Mucosa of stomach (tissue), 1 donor: Measurements from ENCODE around the gene CSNK2A2.

Experiments
- H3K27me3 ChIP-seq: one replicate; pipeline ENCODE4 v1.7.0; 2013; ENCODE audit warnings: mild to moderate bottlenecking, low read length; ENCODE audit not compliant: control insufficient read depth, insufficient read depth
- H3K36me3 ChIP-seq: one replicate; pipeline ENCODE4 v1.7.0; 2013; ENCODE audit warnings: low read length; ENCODE audit not compliant: control insufficient read depth, insufficient read depth
- H3K4me1 ChIP-seq: one replicate; pipeline ENCODE4 v1.7.0; 2013; ENCODE audit warnings: mild to moderate bottlenecking, low read length; ENCODE audit not compliant: control insufficient read depth, insufficient read depth
- H3K4me3 ChIP-seq: one replicate; pipeline ENCODE4 v1.7.0; 2013; ENCODE audit warnings: low read length
- H3K9ac ChIP-seq: one replicate; pipeline ENCODE4 v1.7.0; 2013; ENCODE audit warnings: mild to moderate bottlenecking, low read length, moderate library complexity
- H3K9me3 ChIP-seq: one replicate; pipeline ENCODE4 v1.7.0; 2013; ENCODE audit warnings: mild to moderate bottlenecking, low read length, moderate library complexity; ENCODE audit not compliant: control insufficient read depth
- donor health status: Pancreatic carcinoma.

The CSNK2A2 gene

GRCh38 chr16:58157239-58157638 lies 40.7 kb downstream of the CSNK2A2 start:
- Histone ChIP-seq H3K4me3 (no peak overlapping the region), H3K9ac (no peak overlapping the region), H3K4me1 (peaks cover 2% of the 10 kb centered on the region), H3K27me3 (no peaks in the 10 kb centered on the region), H3K36me3 (no peaks in the 10 kb centered on the region), H3K9me3 (no peaks in the 10 kb centered on the region)

DNA sequence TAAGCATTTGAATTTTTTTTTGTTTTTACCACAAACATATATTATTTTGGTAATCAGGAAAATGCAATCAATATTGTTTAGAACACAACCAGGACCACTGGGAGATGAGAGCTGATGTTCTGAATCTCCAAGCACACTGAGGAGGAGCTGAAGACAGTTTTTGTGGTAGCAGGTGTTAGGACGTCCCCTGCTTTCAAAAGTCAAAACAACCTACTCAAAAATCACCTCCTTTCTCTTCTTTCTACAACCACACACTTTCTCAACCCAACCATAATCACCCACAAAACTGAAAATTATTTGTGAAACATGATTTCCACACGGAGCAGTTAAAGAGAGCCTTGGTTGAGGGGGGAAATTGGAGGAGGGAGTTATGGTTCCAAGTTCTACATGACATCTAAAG lies 42.1 kb downstream of the CSNK2A2 start:
- Histone ChIP-seq H3K27me3 (no peaks in the 10 kb centered on the region), H3K36me3 (no peaks in the 10 kb centered on the region), H3K4me3 (no peak overlapping the region), H3K9ac (no peak overlapping the region), H3K4me1 (peaks cover 5% of the 10 kb centered on the region), H3K9me3 (no peaks in the 10 kb centered on the region)

GRCh38 chr16:58154345-58154744 lies 43.6 kb downstream of the CSNK2A2 start:
- Histone ChIP-seq H3K9me3 (no peaks in the 10 kb centered on the region), H3K4me3 (no peak overlapping the region), H3K36me3 (no peaks in the 10 kb centered on the region)

DNA sequence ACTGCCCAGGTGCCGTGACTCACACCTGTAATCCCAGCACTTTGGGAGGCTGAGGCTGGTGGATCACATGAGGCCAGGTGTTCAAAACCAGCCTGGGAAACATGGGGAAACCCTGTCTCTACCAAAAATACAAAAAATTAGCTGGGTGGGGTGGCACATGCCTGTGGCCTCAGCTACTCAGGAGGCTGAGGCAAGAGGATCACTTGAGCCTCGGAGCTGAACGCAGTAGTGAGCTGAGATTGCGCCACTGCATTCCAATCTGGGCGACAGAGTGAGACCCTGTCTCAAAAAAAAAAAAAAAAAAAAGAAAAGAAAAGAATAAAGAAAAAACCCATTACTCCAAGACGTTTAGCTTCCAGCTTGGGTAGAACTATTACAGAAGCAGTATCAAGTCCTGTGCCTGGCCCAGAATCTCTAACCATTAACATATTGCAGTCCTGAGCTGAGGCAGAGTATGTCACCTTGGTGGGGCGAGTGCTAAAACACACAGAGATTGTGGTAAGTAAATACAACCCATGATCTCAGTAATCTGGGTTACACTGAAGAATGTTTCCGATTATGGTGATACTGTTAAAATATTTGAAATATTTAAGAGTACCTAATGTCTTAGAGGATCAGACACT lies 45.5 kb downstream of the CSNK2A2 start:
- Histone ChIP-seq H3K4me3 (no peak overlapping the region), H3K36me3 (no peaks in the 10 kb centered on the region), H3K27me3 (no peaks in the 10 kb centered on the region), H3K9ac (no peak overlapping the region), H3K9me3 (no peaks in the 10 kb centered on the region), H3K4me1 (peaks cover 5% of the 10 kb centered on the region)

More at GRCh38 chr16:58154345-58154744, 43.6 kb downstream of the CSNK2A2 start:
- Histone ChIP-seq H3K9ac (no peak overlapping the region), H3K27me3 (no peaks in the 10 kb centered on the region), H3K4me1 (peaks cover 5% of the 10 kb centered on the region)

GRCh38 chr16:58148526-58148925 lies 49.4 kb downstream of the CSNK2A2 start:
- Histone ChIP-seq H3K4me1 (peaks cover 5% of the 10 kb centered on the region), H3K36me3 (no peaks in the 10 kb centered on the region), H3K9me3 (no peaks in the 10 kb centered on the region), H3K4me3 (no peak overlapping the region), H3K9ac (no peak overlapping the region), H3K27me3 (no peaks in the 10 kb centered on the region)

DNA sequence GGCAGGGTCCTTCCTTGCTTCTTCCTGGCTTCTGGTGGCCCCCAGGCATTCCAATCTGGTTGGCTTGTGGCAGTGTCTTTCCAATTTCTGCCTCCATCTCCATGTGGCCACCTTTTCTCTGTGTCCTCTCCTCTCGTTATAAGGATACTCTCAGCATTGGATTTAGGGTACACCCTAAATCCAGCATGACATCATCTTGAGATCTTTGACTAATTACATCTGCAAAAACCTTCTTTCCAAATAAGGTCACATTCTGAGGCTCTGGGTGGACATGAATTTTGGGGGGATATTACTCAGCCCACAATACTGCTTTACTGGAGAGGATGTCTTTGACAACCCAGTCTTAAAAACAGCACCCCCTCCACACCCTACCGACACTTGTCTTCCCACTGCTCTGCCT lies 49.8 kb downstream of the CSNK2A2 start:
- no peaks in the 10 kb centered on the region for H3K27me3 ChIP-seq

DNA sequence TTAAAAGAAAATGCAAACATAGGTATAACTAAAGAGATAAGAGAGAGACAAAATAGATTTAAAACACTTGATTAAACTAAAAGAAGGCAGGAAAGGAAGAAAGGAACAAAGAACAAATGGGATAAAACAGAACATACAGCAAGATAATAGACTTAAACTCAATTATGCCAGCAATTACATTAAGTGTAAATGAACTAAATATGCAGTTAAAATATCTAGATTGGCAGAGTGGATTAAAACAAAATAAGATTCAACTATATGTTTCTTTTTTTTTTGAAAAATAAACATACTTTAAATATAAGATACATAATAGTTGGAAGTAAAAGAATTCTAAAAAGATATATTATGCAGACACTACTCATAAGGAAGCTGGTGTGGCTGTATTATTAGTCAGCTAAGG lies 59.1 kb downstream of the CSNK2A2 start:
- no peaks in the 10 kb centered on the region for H3K27me3 ChIP-seq
- no peaks in the 10 kb centered on the region for H3K9me3 ChIP-seq
- H3K4me3 ChIP-seq: no peak overlapping the region
- no peak overlapping the region for H3K9ac ChIP-seq
- H3K4me1 ChIP-seq: no peaks in the 10 kb centered on the region
- H3K36me3 ChIP-seq: no peaks in the 10 kb centered on the region

More for the DNA sequence above, 49.8 kb downstream of the CSNK2A2 start:
- no peaks in the 10 kb centered on the region for H3K36me3 ChIP-seq
- H3K4me3 ChIP-seq: no peak overlapping the region
- peaks cover 5% of the 10 kb centered on the region for H3K4me1 ChIP-seq
- no peaks in the 10 kb centered on the region for H3K9me3 ChIP-seq
- H3K9ac ChIP-seq: no peak overlapping the region

DNA sequence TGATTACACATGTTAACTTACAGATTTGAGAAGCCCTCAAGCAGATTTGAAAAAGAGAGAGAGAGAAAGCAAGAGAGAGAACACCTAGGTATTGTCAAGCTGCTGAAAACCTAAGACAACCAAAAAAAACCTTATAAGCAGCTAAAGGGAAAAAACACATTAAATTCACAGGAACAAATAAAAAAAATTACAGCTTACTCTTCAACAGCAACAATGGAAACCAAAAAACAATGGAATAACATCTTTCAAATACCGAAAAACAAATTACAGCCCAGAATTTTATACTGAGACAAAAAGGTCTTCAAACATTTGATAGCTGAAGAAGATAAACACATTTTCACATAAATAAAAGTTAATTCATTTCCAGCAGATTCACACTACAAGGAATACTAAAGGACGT lies 60.3 kb downstream of the CSNK2A2 start:
- Histone ChIP-seq H3K4me1 (no peaks in the 10 kb centered on the region), H3K36me3 (no peaks in the 10 kb centered on the region), H3K9ac (no peak overlapping the region), H3K9me3 (no peaks in the 10 kb centered on the region), H3K4me3 (no peak overlapping the region), H3K27me3 (no peaks in the 10 kb centered on the region)

- Histone ChIP-seq H3K27me3 (no peaks in the 10 kb centered on the region), H3K9ac (peak within 1 kb of the TSS; percentile 86), H3K9me3 (no peaks in the 10 kb centered on the region), H3K4me1 (peaks cover 17% of the 10 kb centered on the region), H3K4me3 (peak within 1 kb of the TSS; percentile 95), H3K36me3 (no peaks in the 10 kb centered on the region)
These were observed 68.6 kb downstream of the CSNK2A2 start, which contains the start of gene CFAP20 for GRCh38 chr16:58129097-58129936. Gene CFAP20 (minus strand): TSS chr16:58129381. CDS start chr16:58129115, 266 bp downstream.

DNA sequence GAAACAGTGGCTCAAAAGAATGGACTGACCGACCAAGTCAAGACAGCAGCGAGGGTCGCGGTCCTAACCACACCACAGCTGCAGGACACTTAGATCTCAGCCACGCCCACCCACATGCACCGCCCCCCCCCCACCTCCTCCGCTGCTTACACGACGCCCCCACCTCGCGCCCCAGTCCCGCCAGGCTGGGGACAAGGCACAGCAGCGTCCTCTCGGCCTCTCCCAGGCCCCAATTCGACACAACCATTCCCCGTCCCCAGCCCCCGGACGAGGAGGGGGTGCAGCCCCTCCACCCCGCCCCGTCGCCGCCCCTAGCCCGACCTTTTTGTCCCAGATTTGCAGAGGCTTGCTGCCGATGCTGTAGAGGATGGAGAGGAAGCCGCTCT lies 69.2 kb downstream of the CSNK2A2 start:
- Histone ChIP-seq H3K27me3 (no peaks in the 10 kb centered on the region), H3K9me3 (no peaks in the 10 kb centered on the region), H3K4me1 (peaks cover 23% of the 10 kb centered on the region), H3K36me3 (no peaks in the 10 kb centered on the region), H3K9ac (peak overlapping the region; percentile 86), H3K4me3 (peak overlapping the region; percentile 95)

DNA sequence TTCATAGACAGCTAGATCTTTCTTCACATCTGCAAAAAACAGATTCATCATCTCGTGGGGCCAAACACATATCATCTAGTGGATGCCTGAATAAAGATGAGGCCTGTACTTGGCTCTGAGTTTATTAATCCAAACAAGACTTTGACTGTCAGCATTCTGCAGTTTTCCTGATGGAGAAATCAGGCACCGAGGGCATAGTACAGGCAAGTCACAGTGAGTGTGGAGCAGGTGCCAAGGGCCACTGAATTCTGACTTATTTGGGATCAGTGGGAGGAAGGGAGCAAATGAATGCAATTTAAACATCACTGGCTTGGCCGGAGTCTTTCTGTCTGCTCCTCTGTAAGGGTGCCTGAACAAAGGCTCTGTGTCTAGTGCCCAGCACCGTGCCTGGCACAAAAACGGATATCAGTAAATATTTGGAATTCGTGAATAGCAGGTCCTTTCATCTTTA lies 69.7 kb downstream of the CSNK2A2 start:
- Histone ChIP-seq H3K36me3 (no peaks in the 10 kb centered on the region), H3K9ac (peak overlapping the region; percentile 86), H3K4me3 (no peak overlapping the region), H3K27me3 (no peaks in the 10 kb centered on the region), H3K9me3 (no peaks in the 10 kb centered on the region), H3K4me1 (peaks cover 24% of the 10 kb centered on the region)

DNA sequence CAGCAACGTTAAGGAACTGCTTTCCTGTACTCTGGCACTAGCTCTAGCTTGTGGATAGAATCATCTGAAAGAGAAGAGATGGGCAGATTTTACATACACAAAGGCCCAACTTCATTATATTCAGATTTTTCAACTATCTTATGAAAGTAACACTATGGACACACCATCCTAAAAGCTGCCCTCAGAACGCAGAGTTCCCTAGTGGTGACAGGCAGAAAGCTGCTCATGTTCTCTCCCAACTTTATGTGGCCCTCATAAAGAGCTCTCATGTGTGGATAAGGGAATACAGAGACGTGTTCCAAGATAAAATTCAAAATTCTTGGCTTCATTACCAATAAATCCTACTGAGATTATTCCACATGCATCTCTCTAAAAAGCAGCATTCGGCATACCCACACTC lies 70.3 kb downstream of the CSNK2A2 start:
- no peak overlapping the region for H3K4me3 ChIP-seq
- no peaks in the 10 kb centered on the region for H3K9me3 ChIP-seq
- H3K36me3 ChIP-seq: no peaks in the 10 kb centered on the region
- peaks cover 24% of the 10 kb centered on the region for H3K4me1 ChIP-seq
- H3K9ac ChIP-seq: peak overlapping the region; percentile 86
- no peaks in the 10 kb centered on the region for H3K27me3 ChIP-seq
